ENCODE results near the gene KCNJ6.

DNA sequence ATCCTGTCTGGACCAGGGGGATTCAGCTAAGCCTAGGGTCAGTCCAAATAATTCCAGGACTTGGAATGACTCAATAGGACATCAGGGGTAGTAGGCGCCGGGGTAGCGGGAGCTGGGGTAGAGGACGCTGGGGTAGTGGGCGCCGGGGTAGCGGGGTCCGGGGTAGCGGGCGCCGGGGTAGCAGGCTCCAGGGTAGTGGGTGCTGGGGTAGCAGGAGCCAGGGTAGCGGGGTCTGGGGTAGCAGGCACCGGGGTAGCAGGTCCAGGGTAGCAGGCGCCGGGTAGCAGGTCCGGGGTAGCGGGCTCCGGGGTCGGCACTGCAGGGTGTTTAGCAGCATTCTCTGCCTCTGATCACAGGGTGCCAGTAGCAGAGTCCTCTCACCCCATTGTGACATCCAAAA, 248.9 kb downstream of the KCNJ6 start:
- TF ChIP-seq, protein P1, sequence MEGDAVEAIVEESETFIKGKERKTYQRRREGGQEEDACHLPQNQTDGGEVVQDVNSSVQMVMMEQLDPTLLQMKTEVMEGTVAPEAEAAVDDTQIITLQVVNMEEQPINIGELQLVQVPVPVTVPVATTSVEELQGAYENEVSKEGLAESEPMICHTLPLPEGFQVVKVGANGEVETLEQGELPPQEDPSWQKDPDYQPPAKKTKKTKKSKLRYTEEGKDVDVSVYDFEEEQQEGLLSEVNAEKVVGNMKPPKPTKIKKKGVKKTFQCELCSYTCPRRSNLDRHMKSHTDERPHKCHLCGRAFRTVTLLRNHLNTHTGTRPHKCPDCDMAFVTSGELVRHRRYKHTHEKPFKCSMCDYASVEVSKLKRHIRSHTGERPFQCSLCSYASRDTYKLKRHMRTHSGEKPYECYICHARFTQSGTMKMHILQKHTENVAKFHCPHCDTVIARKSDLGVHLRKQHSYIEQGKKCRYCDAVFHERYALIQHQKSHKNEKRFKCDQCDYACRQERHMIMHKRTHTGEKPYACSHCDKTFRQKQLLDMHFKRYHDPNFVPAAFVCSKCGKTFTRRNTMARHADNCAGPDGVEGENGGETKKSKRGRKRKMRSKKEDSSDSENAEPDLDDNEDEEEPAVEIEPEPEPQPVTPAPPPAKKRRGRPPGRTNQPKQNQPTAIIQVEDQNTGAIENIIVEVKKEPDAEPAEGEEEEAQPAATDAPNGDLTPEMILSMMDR (IDR thresholded peaks at IDR 0.05), result no peak
- TF ChIP-seq POLR2AphosphoS5 (IDR thresholded peaks at IDR 0.05; ENCODE audit: insufficient read depth in 1 of 2, low read depth in 1 of 2) (no peak), POLR2A (IDR thresholded peaks at IDR 0.05) (no peak)
